Measurements from ENCODE around the gene CDH16.
"Not testable (repeated sequence)": the region's sequence is repeated elsewhere in the genome, so short reads cannot be mapped to it uniquely, and the experiment has no call there.

Gene CDH16

GRCh38 chr16:66947302-66948065 lies 28.8 kb upstream of the CDH16 start:
- DNase-seq = peak; percentile 57

GRCh38 chr16:66946974-66947301 lies 28.3 kb upstream of the CDH16 start:
- DNase-seq = no peak

- DNase-seq = no peak
Observed at GRCh38 chr16:66946541-66946940, 27.9 kb upstream of the CDH16 start.

GRCh38 chr16:66945939-66946338 lies 27.3 kb upstream of the CDH16 start:
- no peak for DNase-seq

GRCh38 chr16:66944971-66945370 lies 26.3 kb upstream of the CDH16 start:
- not testable (repeated sequence) for DNase-seq

- DNase-seq = no peak
Observed at GRCh38 chr16:66944054-66944441, 25.4 kb upstream of the CDH16 start.

GRCh38 chr16:66943426-66944053 lies 24.9 kb upstream of the CDH16 start:
- DNase-seq = no peak

- no peak for DNase-seq
Observed at GRCh38 chr16:66942981-66943380, 24.3 kb upstream of the CDH16 start.

- DNase-seq = no peak
Observed at GRCh38 chr16:66940236-66940635, 21.6 kb upstream of the CDH16 start.

- no peak for DNase-seq
Observed at GRCh38 chr16:66939366-66939765, 20.7 kb upstream of the CDH16 start.

- no peak for DNase-seq
Observed at GRCh38 chr16:66937725-66938337, 19.1 kb upstream of the CDH16 start.

- DNase-seq = no peak
Observed at GRCh38 chr16:66936889-66937554, 18.3 kb upstream of the CDH16 start.

GRCh38 chr16:66936462-66936861 lies 17.8 kb upstream of the CDH16 start:
- DNase-seq = no peak

GRCh38 chr16:66935314-66936011 lies 16.8 kb upstream of the CDH16 start, which contains the start of gene CES2:
CES2 (plus strand) TSS chr16:66935516; CDS start chr16:66935636, 120 bp downstream.
- DNase-seq = no peak

- not testable (repeated sequence) for DNase-seq
Observed at GRCh38 chr16:66934839-66935313, 16.2 kb upstream of the CDH16 start.

GRCh38 chr16:66934138-66934838 lies 15.6 kb upstream of the CDH16 start, which contains the start of gene CIAO2B:
CIAO2B (minus strand) TSS chr16:66934402; CDS start chr16:66934364, 38 bp downstream.
- DNase-seq = peak; percentile 73

GRCh38 chr16:66933776-66934137 lies 15.1 kb upstream of the CDH16 start:
- no peak for DNase-seq

- DNase-seq = no peak
Observed at GRCh38 chr16:66932076-66932475, 13.4 kb upstream of the CDH16 start.

- no peak for DNase-seq
Observed at GRCh38 chr16:66931665-66932064, 13.0 kb upstream of the CDH16 start.

- DNase-seq = no peak
Observed at GRCh38 chr16:66930189-66930588, 11.5 kb upstream of the CDH16 start.

- no peak for DNase-seq
Observed at GRCh38 chr16:66928702-66929388, 10.2 kb upstream of the CDH16 start.
